GM19328 (cell line): Measurements from ENCODE around the gene ZSWIM9.
A peak's percentile ranks its signal among the peaks of the same experiment; 100 is the strongest.

Source experiments
- ATAC-seq: cut with Tn5 transposase; IDR thresholded peaks from one replicate; pipeline ENCODE4 v1.9.1; 2021; ENCODE audit warnings: mild to moderate bottlenecking, moderate library complexity; ENCODE audit not compliant: unreplicated experiment

Gene ZSWIM9

GRCh38 chr19:48169939-48170803 is at the start of gene ZSWIM9, which contains the start of gene LIG1:
ZSWIM9 (plus strand) TSS chr19:48170680; CDS start chr19:48171803, 1,123 bp downstream.
LIG1 (minus strand) TSS chr19:48170344; CDS start chr19:48165566, 4,778 bp downstream.
- ATAC-seq: peak; percentile 90

GRCh38 chr19:48121066-48121465 is 49.4 kb upstream of the ZSWIM9 start:
- no peak for ATAC-seq

GRCh38 chr19:48121909-48122371 is 48.5 kb upstream of the ZSWIM9 start:
- ATAC-seq: no peak

GRCh38 chr19:48122421-48122820 is 48.1 kb upstream of the ZSWIM9 start:
- ATAC-seq: no peak

- ATAC-seq: no peak
Measured at GRCh38 chr19:48123907-48124651, 46.4 kb upstream of the ZSWIM9 start.

- no peak for ATAC-seq
Measured at GRCh38 chr19:48127561-48127960, 42.9 kb upstream of the ZSWIM9 start.

- ATAC-seq: no peak
Measured at GRCh38 chr19:48133094-48133493, 37.4 kb upstream of the ZSWIM9 start.

- ATAC-seq: no peak
Measured at GRCh38 chr19:48135411-48135810, 35.1 kb upstream of the ZSWIM9 start.

- ATAC-seq: no peak
Measured at GRCh38 chr19:48136547-48136946, 33.9 kb upstream of the ZSWIM9 start.

GRCh38 chr19:48137411-48137810 is 33.1 kb upstream of the ZSWIM9 start:
- no peak for ATAC-seq

GRCh38 chr19:48139053-48139452 is 31.4 kb upstream of the ZSWIM9 start:
- no peak for ATAC-seq

- ATAC-seq: no peak
Measured at GRCh38 chr19:48147597-48148175, 22.8 kb upstream of the ZSWIM9 start.

GRCh38 chr19:48148576-48148975 is 21.9 kb upstream of the ZSWIM9 start:
- no peak for ATAC-seq

- no peak for ATAC-seq
Measured at GRCh38 chr19:48149430-48149829, 21.1 kb upstream of the ZSWIM9 start.

- no peak for ATAC-seq
Measured at GRCh38 chr19:48152551-48152950, 17.9 kb upstream of the ZSWIM9 start.

GRCh38 chr19:48154003-48154402 is 16.5 kb upstream of the ZSWIM9 start:
- no peak for ATAC-seq

GRCh38 chr19:48158210-48158790 is 12.2 kb upstream of the ZSWIM9 start:
- ATAC-seq: no peak

- ATAC-seq: no peak
Measured at GRCh38 chr19:48168689-48169088, 1.8 kb upstream of the ZSWIM9 start.

GRCh38 chr19:48169578-48169938 is 922 bp upstream of the ZSWIM9 start:
- ATAC-seq: peak; percentile 19

GRCh38 chr19:48170817-48171347 is 402 bp downstream of the ZSWIM9 start:
- no peak for ATAC-seq

GRCh38 chr19:48171710-48172109 is 1.2 kb downstream of the ZSWIM9 start:
- no peak for ATAC-seq
